Keratinocyte (primary cell): ENCODE data around the gene MLLT3. TPM values are rescaled to one million over a fixed set of nuclear protein-coding genes. Genes with fewer than 3 reads are reported as not detected.
A peak's percentile ranks its signal among the peaks of the same experiment; 100 is the strongest.

Source experiments
- DNase-seq: peaks from one replicate; pipeline ENCODE4 v3.0.0-alpha.2; 2011; ENCODE audit warnings: low read depth, missing footprints, low spot score
- FAIRE-seq: peaks from 2 replicates; lab custom pipeline; 2011; peaks lifted over from hg19 to GRCh38; lab: Jason Lieb, UNC
- H2AFZ ChIP-seq: 2 replicates; pipeline ENCODE4 v1.6.0; 2012; ENCODE audit warnings: low read length, control low read depth, inconsistent platforms; ENCODE audit not compliant: control insufficient read depth
- H3K27ac ChIP-seq: 2 replicates; pipeline ENCODE4 v1.5.1; 2011; ENCODE audit warnings: low read length; ENCODE audit not compliant: control insufficient read depth, insufficient read depth
- H3K27me3 ChIP-seq: 3 replicates; pipeline ENCODE4 v1.6.0; 2011; ENCODE audit warnings: low read length; ENCODE audit not compliant: control insufficient read depth, insufficient read depth; ENCODE audit errors: extremely low read depth
- H3K36me3 ChIP-seq, 2 experiments: 2 replicates in 1 of 2; 3 replicates in 1 of 2; pipeline ENCODE4 v1.5.1; 2011; ENCODE audit warnings: low read length in 2 of 2, mild to moderate bottlenecking in 1 of 2; ENCODE audit not compliant: control insufficient read depth in 2 of 2, insufficient read depth in 2 of 2; ENCODE audit errors: extremely low read depth in 1 of 2
- H3K4me1 ChIP-seq: 3 replicates; pipeline ENCODE4 v1.5.1; 2011; ENCODE audit warnings: low read length; ENCODE audit not compliant: control insufficient read depth, insufficient read depth; ENCODE audit errors: extremely low read depth
- H3K4me2 ChIP-seq: 3 replicates; pipeline ENCODE4 v1.6.0; 2011; ENCODE audit warnings: low read depth, low read length; ENCODE audit not compliant: control insufficient read depth, insufficient read depth; ENCODE audit errors: extremely low read depth
- H3K4me3 ChIP-seq, 3 experiments: fragments of 200-600 bp in 1 of 3; sonication (generic) in 1 of 3; 2 replicates in 2 of 3; 3 replicates in 1 of 3; pipeline ENCODE4 v1.5.1; 2011 to 2016; ENCODE audit warnings: low read length in 3 of 3, mild to moderate bottlenecking in 3 of 3, control low read depth in 2 of 3, inconsistent platforms in 1 of 3, low read depth in 1 of 3, mixed read lengths in 1 of 3, mixed run types in 1 of 3, moderate library complexity in 1 of 3; ENCODE audit not compliant: control insufficient read depth in 2 of 3, insufficient read depth in 2 of 3; ENCODE audit errors: extremely low read depth in 1 of 3
- H3K79me2 ChIP-seq: 2 replicates; pipeline ENCODE4 v1.6.0; 2012; ENCODE audit warnings: low read length; ENCODE audit not compliant: control insufficient read depth, insufficient read depth
- H3K9ac ChIP-seq: 3 replicates; pipeline ENCODE4 v1.6.0; 2011; ENCODE audit warnings: low read length; ENCODE audit not compliant: control insufficient read depth, insufficient read depth; ENCODE audit errors: extremely low read depth
- H3K9me1 ChIP-seq: 3 replicates; pipeline ENCODE4 v1.6.0; 2011; ENCODE audit warnings: low read length; ENCODE audit not compliant: control insufficient read depth, insufficient read depth; ENCODE audit errors: extremely low read depth
- H3K9me3 ChIP-seq: 2 replicates; pipeline ENCODE4 v1.5.1; 2012; ENCODE audit warnings: low read depth, low read length; ENCODE audit not compliant: control insufficient read depth
- H4K20me1 ChIP-seq: 3 replicates; pipeline ENCODE4 v1.6.0; 2011; ENCODE audit warnings: low read length; ENCODE audit not compliant: control insufficient read depth, insufficient read depth; ENCODE audit errors: extremely low read depth
- CTCF ChIP-seq, 3 experiments: IDR thresholded peaks in 1 of 3; conservative IDR thresholded peaks in 1 of 3; optimal IDR thresholded peaks in 1 of 3; 2 replicates in 2 of 3; 3 replicates in 1 of 3; pipeline versions ENCODE3 to v1.5.1; 2011; ENCODE audit warnings: low read length in 3 of 3, mild to moderate bottlenecking in 3 of 3, moderate library complexity in 2 of 3, control low read depth in 1 of 3, inconsistent platforms in 1 of 3; ENCODE audit not compliant: insufficient read depth in 2 of 3; ENCODE audit errors: extremely low read depth in 1 of 3
- EZH2 ChIP-seq: IDR thresholded peaks from one replicate; pipeline ENCODE4 v1.6.1; 2012; ENCODE audit warnings: inconsistent platforms, mild to moderate bottlenecking, low read length, moderate library complexity
- dilution Hi-C: fragments of 300-500 bp; cut with MboI; formaldehyde crosslinking; loops from one replicate; pipeline ENCODE4 v1.7.0; 2020; ENCODE audit warnings: low sequenced_read_pairs; ENCODE audit not compliant: extremely low pct_ligation_motif_present
- polyA plus RNA-seq, 5 experiments: library from polyadenylated mRNA; depleted of rRNA in 3 of 5; stranded (reverse) in 3 of 5; stranded (forward) in 1 of 5; unstranded in 1 of 5; fragments of >200 nt; gene quantifications; 1 replicate in 1 of 5; 2 replicates in 3 of 5; 3 replicates in 1 of 5; pipeline versions ENCODE4 v1.2.1 to v1.2.3, GENCODE V29; 2011 to 2012; ENCODE audit warnings: missing spikeins in 2 of 5, low read depth in 1 of 5, low replicate concordance in 1 of 5

MLLT3 gene
- polyA plus RNA-seq, 1 donor (not counting 4 experiments of a cell fraction or from before 2014, with no cell fraction given), result 17.0 TPM

DNA sequence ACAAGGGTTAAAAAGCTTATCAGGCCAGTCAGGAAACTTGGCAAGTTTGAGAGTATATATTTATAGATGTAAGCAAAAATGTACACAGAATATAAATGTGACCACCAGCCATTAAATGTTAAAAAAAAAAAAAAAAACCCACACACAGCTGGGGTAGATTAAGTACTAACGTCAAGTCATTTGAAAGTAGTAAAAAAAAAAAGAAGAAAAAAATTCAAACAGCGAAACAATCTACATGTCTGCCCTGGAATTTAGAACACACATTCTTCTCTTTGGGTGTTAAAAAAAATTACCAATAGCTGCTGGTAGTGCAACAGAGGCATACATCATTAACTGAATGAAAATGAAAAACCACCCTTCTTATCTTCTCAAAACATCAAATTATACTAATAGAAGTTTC lies 269.7 kb downstream of the MLLT3 start:
- DNase-seq (no peak), FAIRE-seq (no peak)
- Histone ChIP-seq H3K9me3 (no peaks in the 10 kb centered on the region), H3K27ac (no peak overlapping the region), H3K4me3 (no peak overlapping the region), H3K9me1 (no peaks in the 10 kb centered on the region), H2AFZ (no peak overlapping the region), H3K79me2 (no peaks in the 10 kb centered on the region), H3K4me1 (peaks cover 33% of the 10 kb centered on the region), H3K4me2 (no peak overlapping the region), H3K27me3 (no peaks in the 10 kb centered on the region), H4K20me1 (no peaks in the 10 kb centered on the region), H3K36me3 (no peaks in the 10 kb centered on the region), H3K9ac (no peak overlapping the region)
- TF ChIP-seq EZH2 (no peak), CTCF (optimal IDR thresholded peaks at IDR 0.05 in 1 of 3, IDR thresholded peaks at IDR 0.05 in 1 of 3, conservative IDR thresholded peaks at IDR 0.05 in 1 of 3; ENCODE audit: extremely low read depth in 1 of 3, insufficient read depth in 2 of 3, low read length in 3 of 3) (no peak)
- dilution Hi-C loops, result loop anchor here (25.0 kb wide), 1 partner anchor 415 kb away; no protein-coding TSS in a partner anchor

DNA sequence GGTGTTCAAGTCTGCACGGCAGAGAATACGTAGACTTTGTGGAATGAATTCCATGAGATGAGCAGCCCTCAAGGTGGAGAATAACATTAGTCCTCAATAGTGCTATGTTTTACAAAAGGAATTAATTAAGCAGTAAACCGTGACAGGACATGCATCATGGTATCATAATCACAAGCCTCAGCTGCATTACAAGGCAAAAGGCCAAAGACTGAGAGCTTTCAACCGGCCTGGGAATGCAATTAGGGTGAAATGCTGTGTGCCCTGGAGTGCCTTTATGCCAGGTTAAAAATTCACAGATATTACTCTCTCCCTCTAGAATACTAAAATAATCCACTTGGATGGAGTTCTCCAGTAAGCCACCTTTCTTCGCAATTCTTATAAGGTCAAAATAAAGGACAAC lies 270.6 kb downstream of the MLLT3 start:
- Histone ChIP-seq H3K79me2 (no peaks in the 10 kb centered on the region), H3K27me3 (no peaks in the 10 kb centered on the region), H4K20me1 (no peaks in the 10 kb centered on the region), H3K4me3 (no peak overlapping the region), H3K4me1 (peaks cover 26% of the 10 kb centered on the region), H3K9me3 (no peaks in the 10 kb centered on the region), H3K4me2 (no peak overlapping the region), H2AFZ (no peak overlapping the region), H3K9ac (no peak overlapping the region), H3K36me3 (no peaks in the 10 kb centered on the region), H3K9me1 (no peaks in the 10 kb centered on the region), H3K27ac (no peak overlapping the region)
- peak; percentile 43 for FAIRE-seq
- DNase-seq, result no peak
- dilution Hi-C loops, result loop anchor here (25.0 kb wide), 1 partner anchor 414 kb away; no protein-coding TSS in a partner anchor
- TF ChIP-seq CTCF (optimal IDR thresholded peaks at IDR 0.05 in 1 of 3, IDR thresholded peaks at IDR 0.05 in 1 of 3, conservative IDR thresholded peaks at IDR 0.05 in 1 of 3; ENCODE audit: extremely low read depth in 1 of 3, insufficient read depth in 2 of 3, low read length in 3 of 3), result no peak
- TF ChIP-seq EZH2, result no peak
